Tibial nerve (tissue), 4 donors: ENCODE results near the gene GALNT11. TPM values are rescaled to one million over a fixed set of nuclear protein-coding genes. Genes with fewer than 3 reads are reported as not detected.

ENCODE experiments used
- DNase-seq, 2 donors: peaks; one replicate each; pipeline ENCODE4 v3.0.0-alpha.2; 2019; ENCODE audit warnings: low spot score in 2 of 2
- H3K27ac ChIP-seq, 4 donors: fragments of 200-600 bp; sonication (generic) in 3 of 4; one replicate each; pipeline ENCODE4 v1.5.1; 2017 to 2019; ENCODE audit warnings: mild to moderate bottlenecking in 1 of 4
- H3K27me3 ChIP-seq, 2 donors: fragments of 200-600 bp; sonication (generic) in 1 of 2; one replicate each; pipeline versions ENCODE4 v1.5.1 to v1.6.0; 2017 to 2019
- H3K36me3 ChIP-seq, 3 donors: fragments of 200-600 bp; sonication (generic); one replicate each; pipeline ENCODE4 v1.5.1; 2018 to 2019
- H3K4me1 ChIP-seq, 4 donors: fragments of 200-600 bp; sonication (generic) in 3 of 4; one replicate each; pipeline ENCODE4 v1.5.1; 2017 to 2019
- H3K4me3 ChIP-seq, 4 donors: fragments of 200-600 bp; sonication (generic) in 3 of 4; one replicate each; pipeline ENCODE4 v1.5.1; 2017 to 2019; ENCODE audit warnings: mild to moderate bottlenecking in 1 of 4, moderate library complexity in 1 of 4
- H3K9me3 ChIP-seq, 4 donors: fragments of 200-600 bp; sonication (generic) in 3 of 4; one replicate each; pipeline ENCODE4 v1.5.1; 2017 to 2019
- CTCF ChIP-seq, 5 experiments: fragments of 200-600 bp in 3 of 5; fragments of 450-650 bp in 2 of 5; sonication (generic) in 3 of 5; IDR thresholded peaks; one replicate each; pipeline ENCODE4 v1.5.1; 2016 to 2019; ENCODE audit warnings: antibody characterized with exemption in 5 of 5, mild to moderate bottlenecking in 3 of 5, moderate library complexity in 2 of 5
- EP300 ChIP-seq, 2 donors: sonication (generic); formaldehyde crosslinking; IDR thresholded peaks; one replicate each; pipeline ENCODE4 v1.6.1; 2017; ENCODE audit warnings: antibody characterized with exemption in 2 of 2, mild to moderate bottlenecking in 1 of 2
- POLR2A ChIP-seq, 2 donors: fragments of 450-650 bp; IDR thresholded peaks; one replicate each; pipeline ENCODE4 v1.6.1; 2017; ENCODE audit warnings: antibody characterized with exemption in 2 of 2, mild to moderate bottlenecking in 2 of 2, moderate library complexity in 2 of 2
- WGBS, 2 donors: methylation state at CpG; one replicate each; pipeline ENCODE4 v1.1.5; 2018; 5-methylcytosine and 5-hydroxymethylcytosine counted together
- total RNA-seq, 4 donors: library from RNA; depleted of rRNA; stranded (reverse); fragments of >200 nt; gene quantifications; one replicate each; pipeline ENCODE4 v1.1.0, GENCODE V29; 2016

Gene GALNT11
- total RNA-seq, 4 donors from 2014 or later, result 27.9 to 45.7 (median 36.6) TPM

- TF ChIP-seq POLR2A (IDR thresholded peaks at IDR 0.05) (no peak), CTCF (IDR thresholded peaks at IDR 0.05) (no peak), EP300 (IDR thresholded peaks at IDR 0.05) (no peak)
- H3K9me3 ChIP-seq, result no peaks in the 10 kb centered on the region
- no peaks in the 10 kb centered on the region for H3K36me3 ChIP-seq
- H3K4me3 ChIP-seq, result no peak overlapping the region
- no peak overlapping the region for H3K27ac ChIP-seq
- DNase-seq, result no peak
- WGBS, 2 donors, result 73 to 76% methylated on average over 6 of the region's 6 CpGs
- no peaks in the 10 kb centered on the region for H3K4me1 ChIP-seq
- no peaks in the 10 kb centered on the region for H3K27me3 ChIP-seq
Observed at GRCh38 chr7:152006336-152006735, 19.1 kb upstream of the GALNT11 start.

GRCh38 chr7:152011860-152012259 is 13.6 kb upstream of the GALNT11 start:
- Histone ChIP-seq H3K9me3 (no peaks in the 10 kb centered on the region), H3K4me1 (no peaks in the 10 kb centered on the region), H3K36me3 (no peaks in the 10 kb centered on the region), H3K27ac (no peak overlapping the region), H3K4me3 (no peak overlapping the region), H3K27me3 (no peaks in the 10 kb centered on the region)
- TF ChIP-seq POLR2A (IDR thresholded peaks at IDR 0.05) (no peak), CTCF (IDR thresholded peaks at IDR 0.05) (no peak), EP300 (IDR thresholded peaks at IDR 0.05) (no peak)
- WGBS, 2 donors, result 72 to 81% methylated on average over 3 of the region's 3 CpGs
- DNase-seq, result no peak

GRCh38 chr7:152013230-152013629 is 12.2 kb upstream of the GALNT11 start:
- no peaks in the 10 kb centered on the region for H3K9me3 ChIP-seq
- H3K27ac ChIP-seq, result no peak overlapping the region
- DNase-seq, result no peak
- H3K36me3 ChIP-seq, result no peaks in the 10 kb centered on the region
- TF ChIP-seq CTCF (IDR thresholded peaks at IDR 0.05) (no peak), POLR2A (IDR thresholded peaks at IDR 0.05) (no peak), EP300 (IDR thresholded peaks at IDR 0.05) (no peak)
- H3K27me3 ChIP-seq, result no peaks in the 10 kb centered on the region
- no peaks in the 10 kb centered on the region for H3K4me1 ChIP-seq
- H3K4me3 ChIP-seq, result no peak overlapping the region
- 95 to 97% methylated on average over 3 of the region's 3 CpGs for WGBS, 2 donors

- H3K27me3 ChIP-seq, result no peaks in the 10 kb centered on the region
- TF ChIP-seq POLR2A (IDR thresholded peaks at IDR 0.05), result no peak
- TF ChIP-seq CTCF (IDR thresholded peaks at IDR 0.05), result no peak
- TF ChIP-seq EP300 (IDR thresholded peaks at IDR 0.05), result no peak
- 93 to 96% methylated on average over 4 of the region's 4 CpGs for WGBS, 2 donors
Observed at GRCh38 chr7:152013974-152014373, 11.5 kb upstream of the GALNT11 start.

GRCh38 chr7:152014722-152015121 is 10.8 kb upstream of the GALNT11 start:
- H3K27me3 ChIP-seq, result no peaks in the 10 kb centered on the region
- WGBS, 2 donors, result 65 to 71% methylated on average over 5 of the region's 5 CpGs
- no peak for TF ChIP-seq CTCF (IDR thresholded peaks at IDR 0.05)
- no peak for TF ChIP-seq EP300 (IDR thresholded peaks at IDR 0.05)
- TF ChIP-seq POLR2A (IDR thresholded peaks at IDR 0.05), result no peak
- H3K27ac ChIP-seq, result no peak overlapping the region
- no peaks in the 10 kb centered on the region for H3K9me3 ChIP-seq
- no peak overlapping the region for H3K4me3 ChIP-seq
- no peaks in the 10 kb centered on the region for H3K4me1 ChIP-seq
- no peaks in the 10 kb centered on the region for H3K36me3 ChIP-seq
- no peak for DNase-seq

More at GRCh38 chr7:152013974-152014373, 11.5 kb upstream of the GALNT11 start:
- DNase-seq, result no peak
- no peaks in the 10 kb centered on the region for H3K9me3 ChIP-seq
- H3K4me3 ChIP-seq, result no peak overlapping the region
- H3K4me1 ChIP-seq, result no peaks in the 10 kb centered on the region
- H3K27ac ChIP-seq, result no peak overlapping the region
- no peaks in the 10 kb centered on the region for H3K36me3 ChIP-seq
